ENCODE data around the gene ZFP36L1.
"Not testable (repeated sequence)": the region's sequence is repeated elsewhere in the genome, so short reads cannot be mapped to it uniquely, and the experiment has no call there.

The ZFP36L1 gene

GRCh38 chr14:68782091-68782981 lies 10.5 kb downstream of the ZFP36L1 start:
- peak; percentile 54 for DNase-seq

- DNase-seq = peak; percentile 75
These were observed 11.5 kb downstream of the ZFP36L1 start for GRCh38 chr14:68781161-68782021.

GRCh38 chr14:68780358-68781160 lies 12.3 kb downstream of the ZFP36L1 start:
- DNase-seq = peak; percentile 17

GRCh38 chr14:68779761-68780323 lies 13.0 kb downstream of the ZFP36L1 start:
- DNase-seq = peak; percentile 67

GRCh38 chr14:68777644-68778043 lies 15.2 kb downstream of the ZFP36L1 start:
- no peak for DNase-seq

GRCh38 chr14:68775614-68776126 lies 17.2 kb downstream of the ZFP36L1 start:
- no peak for DNase-seq

- DNase-seq = no peak
These were observed 17.9 kb downstream of the ZFP36L1 start for GRCh38 chr14:68774771-68775613.

- no peak for DNase-seq
These were observed 20.0 kb downstream of the ZFP36L1 start for GRCh38 chr14:68772761-68773381.

- DNase-seq = no peak
These were observed 21.2 kb downstream of the ZFP36L1 start for GRCh38 chr14:68771631-68772030.

GRCh38 chr14:68770553-68771286 lies 22.1 kb downstream of the ZFP36L1 start:
- DNase-seq = no peak

GRCh38 chr14:68770051-68770450 lies 22.8 kb downstream of the ZFP36L1 start:
- DNase-seq = no peak

GRCh38 chr14:68768316-68768715 lies 24.6 kb downstream of the ZFP36L1 start:
- DNase-seq = no peak

GRCh38 chr14:68767248-68767645 lies 25.6 kb downstream of the ZFP36L1 start:
- no peak for DNase-seq

- DNase-seq = no peak
These were observed 26.3 kb downstream of the ZFP36L1 start for GRCh38 chr14:68766299-68767247.

GRCh38 chr14:68763843-68764242 lies 29.0 kb downstream of the ZFP36L1 start:
- not testable (repeated sequence) for DNase-seq

- DNase-seq = no peak
These were observed 29.7 kb downstream of the ZFP36L1 start for GRCh38 chr14:68762953-68763764.

- DNase-seq = no peak
These were observed 31.5 kb downstream of the ZFP36L1 start for GRCh38 chr14:68761391-68761790.

GRCh38 chr14:68760761-68761160 lies 32.1 kb downstream of the ZFP36L1 start:
- DNase-seq = no peak
